OCI-LY1 (cell line): ENCODE measurements around the gene CACNG4.

Source experiments
- EZH2 ChIP-seq: fragments of 200-600 bp; sonication (generic), shearing (Covaris generic); IDR thresholded peaks from 2 replicates; pipeline ENCODE4 v1.8.0; 2017; ENCODE audit warnings: borderline replicate concordance, mixed run types, mild to moderate bottlenecking, antibody characterized with exemption, low read length, moderate library complexity, mixed read lengths
- TF ChIP-seq, protein P1 (sequence below): fragments of 200-600 bp; sonication (generic), shearing (Covaris generic); IDR thresholded peaks from 2 replicates; pipeline ENCODE4 v1.5.1; 2017; ENCODE audit warnings: mild to moderate bottlenecking, antibody characterized with exemption, low read length, moderate library complexity, mixed read lengths

DNA sequence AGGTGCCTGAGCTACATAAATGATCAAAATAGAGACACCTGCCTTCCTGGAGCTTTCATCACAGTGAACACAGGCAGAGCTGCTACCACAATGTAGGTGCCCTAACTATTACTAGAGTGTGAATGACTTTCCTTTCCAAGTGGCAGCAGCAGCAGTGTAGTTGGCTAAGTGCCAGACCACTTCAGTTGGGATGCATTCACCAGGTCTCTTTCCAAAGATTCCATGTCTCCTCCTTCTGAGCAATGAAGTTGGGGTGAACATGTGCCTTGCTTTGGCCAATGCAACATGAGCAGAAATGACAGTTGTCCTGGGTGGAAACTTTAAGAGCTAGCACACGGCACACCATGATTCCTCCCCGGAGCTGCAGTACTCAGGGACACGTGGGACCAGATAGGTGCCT is 23.3 kb upstream of the CACNG4 start:
- TF ChIP-seq, protein P1, sequence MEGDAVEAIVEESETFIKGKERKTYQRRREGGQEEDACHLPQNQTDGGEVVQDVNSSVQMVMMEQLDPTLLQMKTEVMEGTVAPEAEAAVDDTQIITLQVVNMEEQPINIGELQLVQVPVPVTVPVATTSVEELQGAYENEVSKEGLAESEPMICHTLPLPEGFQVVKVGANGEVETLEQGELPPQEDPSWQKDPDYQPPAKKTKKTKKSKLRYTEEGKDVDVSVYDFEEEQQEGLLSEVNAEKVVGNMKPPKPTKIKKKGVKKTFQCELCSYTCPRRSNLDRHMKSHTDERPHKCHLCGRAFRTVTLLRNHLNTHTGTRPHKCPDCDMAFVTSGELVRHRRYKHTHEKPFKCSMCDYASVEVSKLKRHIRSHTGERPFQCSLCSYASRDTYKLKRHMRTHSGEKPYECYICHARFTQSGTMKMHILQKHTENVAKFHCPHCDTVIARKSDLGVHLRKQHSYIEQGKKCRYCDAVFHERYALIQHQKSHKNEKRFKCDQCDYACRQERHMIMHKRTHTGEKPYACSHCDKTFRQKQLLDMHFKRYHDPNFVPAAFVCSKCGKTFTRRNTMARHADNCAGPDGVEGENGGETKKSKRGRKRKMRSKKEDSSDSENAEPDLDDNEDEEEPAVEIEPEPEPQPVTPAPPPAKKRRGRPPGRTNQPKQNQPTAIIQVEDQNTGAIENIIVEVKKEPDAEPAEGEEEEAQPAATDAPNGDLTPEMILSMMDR: no peak
- no peak for TF ChIP-seq EZH2
